Measurements from ENCODE around the gene ZNF282. TPM values are rescaled to one million over a fixed set of nuclear protein-coding genes. Genes with fewer than 3 reads are reported as not detected.
A peak's percentile ranks its signal among the peaks of the same experiment; 100 is the strongest.
"Not testable (repeated sequence)": the region's sequence is repeated elsewhere in the genome, so short reads cannot be mapped to it uniquely, and the experiment has no call there.

The ZNF282 gene
- total RNA-seq, 2 donors from 2014 or later = 11.5 to 13.3 TPM

GRCh38 chr7:149245244-149245643 is 49.9 kb downstream of the ZNF282 start:
- ATAC-seq = no peak
- intact Hi-C loops (cut with DNase I) = no loop called here
- DNase-seq = no peak

GRCh38 chr7:149245744-149246143 is 50.4 kb downstream of the ZNF282 start:
- DNase-seq = no peak
- no peak for ATAC-seq
- intact Hi-C loops (cut with DNase I) = no loop called here

- intact Hi-C loops (cut with DNase I) = no loop called here
- ATAC-seq (no peak), DNase-seq (no peak)
These were observed 53.4 kb downstream of the ZNF282 start for GRCh38 chr7:149248777-149249176.

GRCh38 chr7:149250151-149250550 is 54.8 kb downstream of the ZNF282 start:
- DNase-seq; ATAC-seq; intact Hi-C loops (cut with DNase I): not testable (repeated sequence)

- DNase-seq; intact Hi-C loops (cut with DNase I); ATAC-seq: not testable (repeated sequence)
These were observed 56.2 kb downstream of the ZNF282 start for GRCh38 chr7:149251518-149251917.

GRCh38 chr7:149252378-149252777 is 57.0 kb downstream of the ZNF282 start:
- intact Hi-C loops (cut with DNase I) = no loop called here
- DNase-seq = no peak
- ATAC-seq = no peak

GRCh38 chr7:149253665-149254064 is 58.3 kb downstream of the ZNF282 start:
- DNase-seq = no peak
- intact Hi-C loops (cut with DNase I) = no loop called here
- ATAC-seq = no peak

- no peak for DNase-seq
- peak in 1 of 2 donors; percentile 72 for ATAC-seq
- intact Hi-C loops (cut with DNase I) = no loop called here
These were observed 59.0 kb downstream of the ZNF282 start for GRCh38 chr7:149254181-149254858.

GRCh38 chr7:149255174-149255573 is 59.8 kb downstream of the ZNF282 start:
- DNase-seq (no peak), ATAC-seq (no peak)
- intact Hi-C loops (cut with DNase I) = no loop called here

GRCh38 chr7:149256568-149256967 is 61.2 kb downstream of the ZNF282 start:
- DNase-seq (no peak), ATAC-seq (no peak)
- intact Hi-C loops (cut with DNase I) = no loop called here

GRCh38 chr7:149257146-149257545 is 61.8 kb downstream of the ZNF282 start:
- intact Hi-C loops (cut with DNase I) = no loop called here
- DNase-seq (no peak), ATAC-seq (no peak)

GRCh38 chr7:149261316-149261828 is 66.0 kb downstream of the ZNF282 start:
- ATAC-seq (peak in 1 of 2 donors; percentile 10), DNase-seq (no peak)
- intact Hi-C loops (cut with DNase I) = loop anchor here in 1 of 2 donors (10.0 kb wide), 1 partner anchor 163 kb away; no protein-coding TSS in a partner anchor

GRCh38 chr7:149261829-149262617 is 66.7 kb downstream of the ZNF282 start, which contains the start of gene ZNF783:
TSS of gene ZNF783 (plus strand) at chr7:149262196. CDS start at chr7:149262334, 138 bp downstream.
- intact Hi-C loops (cut with DNase I) = loop anchor here in 1 of 2 donors (10.0 kb wide), 1 partner anchor 163 kb away; no protein-coding TSS in a partner anchor
- ATAC-seq (peak; percentile 97 to 98), DNase-seq (peak; percentile 92)

GRCh38 chr7:149266451-149266850 is 71.1 kb downstream of the ZNF282 start:
- intact Hi-C loops (cut with DNase I) = loop anchor here in 1 of 2 donors (10.0 kb wide), 1 partner anchor 158 kb away; no protein-coding TSS in a partner anchor
- DNase-seq = no peak
- no peak for ATAC-seq

- DNase-seq (no peak), ATAC-seq (no peak)
- intact Hi-C loops (cut with DNase I) = loop anchor here in 1 of 2 donors (10.0 kb wide), 1 partner anchor 157 kb away; no protein-coding TSS in a partner anchor
These were observed 72.4 kb downstream of the ZNF282 start for GRCh38 chr7:149267733-149268132.

- intact Hi-C loops (cut with DNase I); DNase-seq; ATAC-seq: not testable (repeated sequence)
These were observed 79.1 kb downstream of the ZNF282 start for GRCh38 chr7:149274424-149274823.
